Activated T-helper 17 cell treated with anti-CD3 and anti-CD28 coated beads, Interleukin-2, amount 50 U/mL, for 72 hours (primary cell): ENCODE results near the gene MAGEA9B. TPM values are rescaled to one million over a fixed set of nuclear protein-coding genes. Genes with fewer than 3 reads are reported as not detected.
A peak's percentile ranks its signal among the peaks of the same experiment; 100 is the strongest.
"Not testable (repeated sequence)": the region's sequence is repeated elsewhere in the genome, so short reads cannot be mapped to it uniquely, and the experiment has no call there.

Source experiments
- ATAC-seq: fragments of 150-1000 bp; cut with Tn5 transposase; replicated peaks from 2 replicates; pipeline ENCODE4 v1.10.0; 2021; ENCODE audit warnings: mild to moderate bottlenecking, moderate library complexity
- H3K27ac Mint-ChIP-seq: one replicate; pipeline ENCODE4 v1.8.0; 2022; ENCODE audit warnings: mixed read lengths
- H3K27me3 Mint-ChIP-seq: one replicate; pipeline ENCODE4 v1.8.0; 2022; ENCODE audit warnings: mixed read lengths
- H3K36me3 Mint-ChIP-seq: one replicate; pipeline ENCODE4 v1.8.0; 2022; ENCODE audit warnings: low read depth, mild to moderate bottlenecking, mixed read lengths
- H3K4me1 Mint-ChIP-seq: one replicate; pipeline ENCODE4 v1.8.0; 2022; ENCODE audit warnings: mixed read lengths
- H3K4me3 Mint-ChIP-seq: one replicate; pipeline ENCODE4 v1.8.0; 2022; ENCODE audit warnings: mild to moderate bottlenecking, mixed read lengths
- H3K9me3 Mint-ChIP-seq: one replicate; pipeline ENCODE4 v1.8.0; 2022; ENCODE audit warnings: mixed read lengths
- total RNA-seq, 2 donors: library from RNA; stranded (reverse); gene quantifications; one replicate each; pipeline ENCODE4 v1.2.3, GENCODE V29; 2022

Gene MAGEA9B
- total RNA-seq, 2 donors from 2014 or later, result not detected

DNA sequence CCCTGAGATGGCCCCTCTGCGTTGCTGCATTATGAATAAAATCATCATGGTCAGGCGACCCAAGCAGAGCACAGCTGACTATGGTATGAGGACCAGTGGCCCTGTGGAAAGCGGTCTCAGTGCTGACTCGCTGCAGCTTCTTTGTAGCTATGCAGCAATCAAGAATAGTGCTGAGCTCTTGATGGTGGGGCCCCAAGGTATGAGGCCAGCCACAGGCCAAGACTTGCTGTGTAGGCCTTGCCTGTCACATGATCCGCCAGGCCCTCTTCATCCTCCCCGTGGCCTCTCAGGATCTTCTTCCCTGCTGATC, 35.4 kb downstream of the MAGEA9B start:
- not testable (repeated sequence) for H3K27ac Mint-ChIP-seq, H3K27me3 Mint-ChIP-seq, H3K9me3 Mint-ChIP-seq, H3K4me3 Mint-ChIP-seq, H3K4me1 Mint-ChIP-seq, H3K36me3 Mint-ChIP-seq
- ATAC-seq, result peak; percentile 40

DNA sequence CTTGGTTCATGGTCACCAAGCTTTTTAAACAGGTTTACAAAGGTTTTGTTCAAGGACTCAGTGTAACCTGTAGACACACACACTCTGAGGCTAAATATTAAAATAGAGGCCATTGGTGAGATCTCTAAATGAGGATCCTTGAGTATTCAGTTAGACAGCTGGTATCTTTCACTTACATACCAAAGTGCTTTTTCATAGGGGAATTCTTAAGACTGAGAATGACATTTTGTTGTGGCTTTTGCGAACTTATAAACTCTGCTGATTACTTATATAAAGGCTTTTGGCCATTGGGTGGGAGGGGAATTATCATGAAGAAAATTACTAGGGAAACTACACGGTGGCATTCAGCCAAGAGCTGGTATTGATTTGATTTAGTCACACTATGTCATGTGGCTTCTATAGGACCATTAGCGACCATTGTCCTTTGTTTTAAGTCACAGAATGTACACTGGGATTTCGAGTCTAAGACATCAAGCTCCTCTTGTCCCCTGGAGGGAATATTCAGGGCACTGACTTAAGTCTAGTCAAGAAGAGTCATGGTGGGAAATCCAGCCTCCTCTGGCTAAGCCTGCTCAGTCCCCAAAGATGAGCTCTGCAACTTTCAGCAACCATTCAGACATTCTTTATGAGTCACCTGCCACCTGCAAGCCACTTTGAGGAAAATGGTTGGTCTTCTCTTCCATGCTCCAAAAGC, 35.9 kb downstream of the MAGEA9B start:
- not testable (repeated sequence) for H3K27ac Mint-ChIP-seq, H3K27me3 Mint-ChIP-seq, H3K4me3 Mint-ChIP-seq, H3K4me1 Mint-ChIP-seq, H3K9me3 Mint-ChIP-seq, H3K36me3 Mint-ChIP-seq
- peak; percentile 63 for ATAC-seq

DNA sequence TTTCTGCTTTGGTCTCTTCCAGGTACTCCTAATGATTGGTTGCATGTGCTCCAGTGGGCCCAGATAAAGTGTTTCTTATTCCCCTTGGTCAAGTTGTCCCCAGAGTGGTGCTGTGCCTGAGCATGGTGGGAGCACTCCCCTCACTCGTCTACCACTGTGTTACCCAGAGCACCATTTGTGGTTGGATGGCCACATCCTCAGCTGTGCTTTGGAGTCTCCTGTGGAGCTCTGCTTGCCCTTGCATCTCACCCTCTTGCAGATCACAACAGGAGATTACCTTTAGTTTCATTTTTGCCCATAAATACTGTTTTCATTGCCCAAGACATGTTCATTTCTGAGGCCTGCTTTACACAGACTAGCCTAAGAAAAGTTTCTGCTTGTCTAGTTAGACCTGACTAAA, 36.8 kb downstream of the MAGEA9B start:
- not testable (repeated sequence) for H3K4me1 Mint-ChIP-seq, H3K27ac Mint-ChIP-seq, H3K27me3 Mint-ChIP-seq, H3K36me3 Mint-ChIP-seq, H3K9me3 Mint-ChIP-seq, H3K4me3 Mint-ChIP-seq
- ATAC-seq, result peak; percentile 8

DNA sequence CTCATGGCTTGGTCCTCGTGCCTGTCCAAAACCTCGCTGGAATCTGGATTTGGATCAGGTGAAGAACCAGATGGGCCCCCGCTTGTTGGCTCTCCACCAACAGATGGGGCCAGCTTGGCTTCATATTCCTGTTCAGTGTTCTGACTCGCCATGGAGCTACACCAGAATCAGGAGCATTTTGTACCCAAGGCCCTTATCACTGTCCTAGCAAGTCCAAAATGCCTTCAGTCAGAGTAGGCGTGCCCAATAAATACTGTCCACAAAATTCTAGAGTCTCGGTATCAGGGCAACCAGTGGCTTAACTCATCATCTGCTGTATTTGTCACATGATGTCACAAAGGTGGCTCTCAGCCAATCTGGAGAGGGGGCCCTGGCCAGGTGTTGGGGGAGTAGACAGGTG, 37.6 kb downstream of the MAGEA9B start, which contains the start of gene HSFX3:
Gene HSFX3, minus strand, starts transcription at position 224 of the 400 bp plus-strand sequence. Its CDS starts 72 bp downstream, at position 152.
- ATAC-seq, H3K4me3 Mint-ChIP-seq, H3K27ac Mint-ChIP-seq, H3K4me1 Mint-ChIP-seq, H3K9me3 Mint-ChIP-seq, H3K27me3 Mint-ChIP-seq: not testable (repeated sequence)
- H3K36me3 Mint-ChIP-seq, result peaks cover 11% of the 10 kb centered on the region

DNA sequence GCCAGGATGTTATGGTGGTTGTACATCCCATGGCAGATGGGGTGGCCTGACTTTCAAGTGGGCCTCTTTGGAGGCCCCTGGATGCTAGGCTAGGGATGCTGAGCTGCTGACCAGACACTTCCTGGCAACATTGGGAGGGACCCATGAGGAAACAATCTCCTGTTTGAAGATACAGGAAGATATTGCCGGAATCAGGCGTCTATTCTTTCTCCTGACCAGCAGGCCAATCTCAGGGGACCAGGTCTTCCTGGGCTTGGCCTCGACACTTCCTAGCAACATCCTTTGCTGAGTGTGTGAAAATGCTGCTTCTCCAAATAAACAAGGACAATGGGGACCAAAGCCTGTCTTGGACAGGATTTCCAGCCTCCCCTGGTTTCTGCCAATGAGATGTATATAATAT, 39.5 kb downstream of the MAGEA9B start:
- not testable (repeated sequence) for H3K27me3 Mint-ChIP-seq, H3K4me3 Mint-ChIP-seq, H3K27ac Mint-ChIP-seq, H3K4me1 Mint-ChIP-seq, ATAC-seq, H3K9me3 Mint-ChIP-seq
- H3K36me3 Mint-ChIP-seq, result peaks cover 14% of the 10 kb centered on the region

DNA sequence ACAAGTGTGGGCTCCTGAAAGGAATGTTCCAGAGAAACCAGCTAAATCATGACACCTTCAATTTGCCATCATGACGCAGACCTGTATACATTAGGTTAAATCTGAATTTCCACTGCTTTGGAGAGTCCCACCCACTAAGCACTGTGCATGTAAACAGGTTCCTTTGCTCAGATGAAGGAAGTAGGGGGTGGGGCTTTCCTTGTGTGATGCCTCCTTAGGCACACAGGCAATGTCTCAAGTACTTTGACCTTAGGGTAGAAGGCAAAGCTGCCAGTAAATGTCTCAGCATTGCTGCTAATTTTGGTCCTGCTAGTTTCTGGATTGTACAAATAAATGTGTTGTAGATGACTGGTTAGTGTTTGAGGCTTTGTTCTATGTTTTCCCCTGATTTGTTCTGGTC, 40.3 kb downstream of the MAGEA9B start:
- H3K27ac Mint-ChIP-seq, H3K27me3 Mint-ChIP-seq, H3K9me3 Mint-ChIP-seq, H3K4me1 Mint-ChIP-seq, H3K4me3 Mint-ChIP-seq: not testable (repeated sequence)
- ATAC-seq, result peak; percentile 39
- H3K36me3 Mint-ChIP-seq, result peaks cover 16% of the 10 kb centered on the region

DNA sequence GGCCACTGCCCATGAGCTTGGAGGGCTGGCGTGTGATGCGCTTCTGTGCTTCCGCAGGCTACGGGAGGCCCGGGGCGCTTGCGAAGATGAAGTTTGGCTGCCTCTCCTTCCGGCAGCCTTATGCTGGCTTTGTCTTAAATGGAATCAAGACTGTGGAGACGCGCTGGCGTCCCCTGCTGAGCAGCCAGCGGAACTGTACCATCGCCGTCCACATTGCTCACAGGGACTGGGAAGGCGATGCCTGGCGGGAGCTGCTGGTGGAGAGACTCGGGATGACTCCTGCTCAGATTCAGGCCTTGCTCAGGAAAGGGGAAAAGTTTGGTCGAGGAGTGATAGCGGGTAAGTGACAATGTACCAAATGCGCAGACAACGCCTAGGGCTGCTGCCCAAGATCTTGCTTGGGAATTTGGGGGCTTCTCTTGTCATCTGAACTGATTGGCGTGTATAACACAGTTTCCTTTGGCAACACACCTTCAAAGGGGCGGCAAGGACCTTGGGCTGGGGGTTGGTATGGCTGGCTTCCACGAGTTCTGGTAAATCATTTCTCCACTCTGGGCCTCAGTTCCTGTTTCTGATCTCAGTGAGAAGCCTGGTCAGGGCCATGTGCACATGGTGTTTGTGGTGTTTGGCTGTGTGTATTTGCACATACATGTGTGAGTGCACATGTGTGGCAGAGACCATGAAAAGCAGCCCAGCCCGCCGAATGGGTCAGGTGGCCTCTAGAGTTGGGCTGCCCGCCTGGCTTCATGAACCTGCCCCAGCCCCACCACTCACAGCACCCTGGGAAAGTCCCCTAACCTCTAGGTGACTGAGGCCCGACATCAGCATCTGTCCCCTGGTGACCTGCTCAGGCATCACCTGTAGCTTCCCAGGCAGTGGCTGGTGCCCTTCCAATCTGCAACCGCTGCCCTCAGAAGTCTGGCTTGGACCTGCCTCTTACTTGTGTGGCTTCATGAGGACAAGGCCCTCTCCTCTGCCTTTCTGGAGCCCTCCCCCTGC, 41.4 kb downstream of the MAGEA9B start:
- not testable (repeated sequence) for H3K4me3 Mint-ChIP-seq, H3K4me1 Mint-ChIP-seq, H3K9me3 Mint-ChIP-seq, H3K27ac Mint-ChIP-seq, H3K27me3 Mint-ChIP-seq, ATAC-seq
- H3K36me3 Mint-ChIP-seq, result peaks cover 25% of the 10 kb centered on the region

DNA sequence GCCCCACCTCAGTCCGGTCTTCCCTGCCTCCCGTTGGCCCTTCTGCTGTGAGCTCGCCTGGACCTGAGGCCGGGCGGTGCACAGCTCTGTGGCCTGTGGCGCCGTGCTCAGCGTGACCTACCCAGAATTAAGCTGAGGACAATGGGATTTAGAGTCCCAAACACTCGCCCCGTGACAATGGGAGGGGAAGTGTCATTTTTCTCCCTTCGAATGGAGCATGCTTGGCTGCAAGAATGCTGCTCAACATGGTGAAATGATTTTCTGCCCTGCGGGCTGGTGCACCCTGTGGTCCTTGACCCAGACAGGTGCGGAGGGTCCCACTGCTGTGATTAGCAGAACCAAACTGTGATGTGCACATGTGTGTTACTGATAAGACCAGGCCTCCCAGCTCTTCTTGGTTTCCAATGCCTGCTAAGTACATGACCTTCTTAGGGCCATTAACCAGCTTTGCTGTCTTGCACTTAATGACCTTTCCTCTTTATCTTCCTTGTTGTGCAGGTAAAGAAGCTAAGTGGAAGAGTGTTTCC, 45.7 kb downstream of the MAGEA9B start:
- Mint-ChIP-seq H3K27ac (peak overlapping the region; percentile 97), H3K9me3 (no peaks in the 10 kb centered on the region), H3K4me3 (peak overlapping the region; percentile 82), H3K27me3 (no peaks in the 10 kb centered on the region), H3K4me1 (no peaks in the 10 kb centered on the region), H3K36me3 (peaks cover 37% of the 10 kb centered on the region)
- ATAC-seq, result no peak

DNA sequence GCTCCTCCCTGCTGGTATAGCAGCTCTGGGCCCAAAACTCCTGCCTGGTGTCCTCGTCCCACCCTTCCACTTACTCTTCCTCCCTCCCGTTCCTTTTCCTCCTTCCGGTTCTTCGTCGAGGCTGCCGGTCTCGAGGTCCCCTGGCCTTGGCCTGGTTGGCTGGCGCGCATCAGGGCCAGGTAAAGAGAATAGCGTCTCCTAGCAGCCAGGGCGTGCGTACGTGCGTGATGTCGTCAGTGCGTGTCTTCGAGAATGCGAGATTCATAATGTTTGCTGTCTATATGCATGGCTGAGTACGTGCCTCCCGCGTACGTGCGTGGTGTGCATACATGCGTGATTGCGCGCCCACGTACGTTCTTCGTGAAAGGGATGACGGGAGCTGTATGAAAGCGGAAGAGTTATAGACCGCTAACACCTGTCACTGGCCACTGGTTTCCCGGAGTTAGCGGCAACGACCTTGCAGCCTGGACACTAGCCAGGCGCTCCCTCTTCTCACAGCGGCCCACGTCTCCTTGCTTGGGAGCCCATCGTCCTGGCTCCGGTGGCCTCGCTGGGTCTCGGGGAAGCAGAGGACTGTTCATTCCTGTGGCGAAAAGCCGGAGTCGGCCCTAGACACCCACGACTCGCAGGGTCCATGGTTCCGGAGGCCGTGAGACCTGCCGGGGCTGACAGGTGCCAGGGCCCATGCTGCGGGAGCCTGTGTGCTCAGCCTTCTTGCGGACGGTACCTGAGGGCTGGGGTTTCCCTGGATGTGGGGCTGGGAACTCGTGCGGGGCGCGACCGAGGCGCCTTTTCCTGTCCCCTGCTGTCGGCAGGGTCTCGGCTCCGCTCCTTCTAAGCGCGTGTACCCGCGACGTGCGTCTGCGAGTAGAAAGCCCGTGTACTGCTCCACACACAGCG, 46.4 kb downstream of the MAGEA9B start, which contains the start of gene EOLA1:
Gene EOLA1, plus strand, starts transcription at position 392 of the 900 bp plus-strand sequence. CDS start 4,619 bp downstream, outside the sequence.
- Mint-ChIP-seq H3K27me3 (no peaks in the 10 kb centered on the region), H3K4me3 (peak within 1 kb of the TSS; percentile 82), H3K36me3 (peaks cover 34% of the 10 kb centered on the region), H3K4me1 (no peaks in the 10 kb centered on the region), H3K9me3 (no peaks in the 10 kb centered on the region), H3K27ac (peak within 1 kb of the TSS; percentile 97)
- ATAC-seq, result peak; percentile 86

DNA sequence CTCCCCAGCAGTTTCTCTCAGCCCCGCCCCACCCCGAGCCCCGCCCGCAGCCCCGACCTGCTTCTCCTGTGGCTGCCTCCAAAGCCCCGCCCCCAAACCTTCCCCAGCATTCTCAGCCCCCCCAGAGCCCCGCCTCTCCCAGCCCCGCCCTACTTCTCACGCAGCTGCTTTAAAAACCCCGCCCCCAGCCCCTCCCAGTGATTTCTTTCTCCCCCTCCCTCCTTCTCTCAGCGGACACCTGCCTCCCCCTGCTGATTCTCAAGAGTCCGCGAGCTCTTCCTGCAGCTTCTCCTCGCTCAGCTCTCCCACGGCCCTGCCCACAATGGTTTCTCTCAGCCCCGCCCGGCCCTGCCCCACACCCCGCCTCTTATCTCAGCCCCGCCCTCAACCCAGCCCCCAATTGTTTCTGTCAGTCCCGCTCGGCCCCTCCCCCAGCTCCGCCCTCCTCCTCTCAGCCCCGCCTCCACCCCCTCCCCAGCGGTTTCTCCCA, 47.1 kb downstream of the MAGEA9B start:
- no peaks in the 10 kb centered on the region for H3K9me3 Mint-ChIP-seq
- peak; percentile 54 for ATAC-seq
- peak overlapping the region; percentile 82 for H3K4me3 Mint-ChIP-seq
- H3K27me3 Mint-ChIP-seq, result no peaks in the 10 kb centered on the region
- peaks cover 29% of the 10 kb centered on the region for H3K36me3 Mint-ChIP-seq
- no peaks in the 10 kb centered on the region for H3K4me1 Mint-ChIP-seq
- peak overlapping the region; percentile 97 for H3K27ac Mint-ChIP-seq

DNA sequence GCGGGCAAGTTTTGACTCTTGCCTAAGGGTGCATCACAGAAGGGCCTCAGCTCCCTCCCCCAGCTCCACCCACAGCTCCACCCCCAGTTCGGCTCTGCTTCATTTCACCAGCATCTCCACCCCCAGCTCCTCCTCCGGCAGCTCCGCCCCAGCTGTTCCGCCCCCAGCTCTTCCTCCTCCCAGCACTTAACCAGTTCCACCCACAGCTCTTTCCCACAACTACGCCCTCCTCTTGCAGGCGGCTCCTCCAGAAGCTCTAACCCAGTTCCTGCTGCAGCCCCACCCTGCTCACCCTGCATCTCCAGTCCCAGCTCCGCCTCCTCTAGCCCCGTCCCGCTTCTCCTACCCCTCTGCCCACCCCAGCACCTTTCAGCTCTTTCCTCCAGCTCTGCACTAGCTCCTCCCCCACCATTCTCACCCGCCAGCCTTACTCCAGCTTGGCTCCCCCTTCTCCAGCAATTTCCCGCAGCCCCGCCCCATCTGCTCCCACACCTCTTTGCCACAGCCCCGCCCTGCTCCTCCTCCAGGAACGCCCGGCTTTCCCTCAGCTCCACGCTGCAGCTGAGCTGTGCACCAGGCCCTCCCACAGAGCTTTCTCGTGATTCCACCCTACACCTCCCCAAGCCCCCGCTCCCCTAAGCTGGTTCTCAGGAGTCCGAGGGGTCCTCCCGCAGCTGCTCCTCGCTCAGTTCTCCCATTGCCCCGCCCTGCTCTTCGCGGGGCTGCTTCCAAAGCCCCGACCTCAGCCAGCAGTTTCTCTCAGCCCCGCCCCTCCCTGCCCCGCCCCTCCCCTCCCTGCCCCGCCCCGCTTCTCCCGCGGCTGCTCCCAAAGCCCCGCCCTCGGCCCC, 47.8 kb downstream of the MAGEA9B start:
- Mint-ChIP-seq H3K36me3 (peaks cover 24% of the 10 kb centered on the region), H3K27ac (peak overlapping the region; percentile 97), H3K27me3 (no peaks in the 10 kb centered on the region), H3K4me3 (peak overlapping the region; percentile 82), H3K9me3 (no peaks in the 10 kb centered on the region), H3K4me1 (no peaks in the 10 kb centered on the region)
- peak; percentile 46 for ATAC-seq

DNA sequence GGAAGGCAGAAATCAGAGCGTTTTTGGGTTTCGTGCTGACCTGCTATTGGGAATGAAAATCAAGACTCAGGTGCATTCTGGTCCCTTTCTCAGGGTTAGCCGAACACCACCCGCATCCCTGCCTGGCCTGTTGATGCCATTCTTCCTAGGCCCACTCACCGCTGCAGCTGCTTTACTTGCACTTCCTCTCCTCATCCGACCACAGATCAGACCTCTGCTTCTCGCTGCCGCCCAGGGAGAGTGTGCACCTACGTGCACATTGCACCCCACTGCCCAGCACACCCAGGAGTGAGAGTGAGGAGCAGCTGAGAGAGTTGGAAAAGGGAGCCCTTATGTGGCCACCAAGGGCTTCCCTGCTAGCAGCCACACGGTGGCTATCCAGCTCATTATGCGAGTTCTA, 49.8 kb downstream of the MAGEA9B start:
- ATAC-seq, H3K9me3 Mint-ChIP-seq: not testable (repeated sequence)

DNA sequence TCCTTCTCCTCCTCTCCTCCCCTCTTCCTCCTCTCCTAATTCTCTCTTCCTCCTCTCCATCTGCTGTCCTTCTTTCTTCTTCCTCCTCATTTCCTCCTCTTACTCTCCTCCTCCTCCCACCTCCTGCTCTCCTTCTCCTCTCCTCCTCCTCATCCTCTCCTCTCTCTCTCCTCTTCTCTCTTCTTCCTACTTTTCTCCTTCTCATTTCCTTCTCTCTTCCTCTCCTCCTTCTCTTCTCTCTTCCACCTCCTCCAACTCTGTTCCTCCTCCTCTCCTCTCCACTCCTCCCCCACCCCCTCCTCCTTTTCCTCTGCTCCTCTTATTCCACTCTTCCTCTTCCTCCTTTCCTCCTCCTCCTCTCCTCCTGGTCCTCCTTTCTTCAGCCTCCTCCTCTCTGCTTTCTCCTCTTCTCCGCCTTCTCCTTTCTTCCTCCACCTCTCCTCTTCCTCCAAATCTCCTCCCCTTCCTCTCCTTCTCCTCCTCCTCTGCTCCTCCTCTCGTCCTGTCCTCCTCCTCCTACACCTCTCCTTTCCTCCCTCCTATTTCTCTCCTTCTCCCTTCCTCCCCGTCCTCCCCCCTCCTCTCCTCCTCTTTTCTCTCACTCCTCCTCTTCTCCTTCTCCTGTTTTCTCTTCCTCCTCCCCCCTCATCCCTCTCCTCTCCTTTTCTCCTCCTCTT, 52.2 kb downstream of the MAGEA9B start:
- H3K27ac Mint-ChIP-seq, H3K4me1 Mint-ChIP-seq, H3K4me3 Mint-ChIP-seq, ATAC-seq, H3K27me3 Mint-ChIP-seq, H3K9me3 Mint-ChIP-seq: not testable (repeated sequence)
- H3K36me3 Mint-ChIP-seq, result peaks cover 22% of the 10 kb centered on the region

More for the DNA sequence above, 49.8 kb downstream of the MAGEA9B start:
- H3K27ac Mint-ChIP-seq, H3K4me1 Mint-ChIP-seq, H3K4me3 Mint-ChIP-seq, H3K27me3 Mint-ChIP-seq: not testable (repeated sequence)
- H3K36me3 Mint-ChIP-seq, result peaks cover 25% of the 10 kb centered on the region
